ENCODE results near the gene P4HA2. TPM values are rescaled to one million over a fixed set of nuclear protein-coding genes. Genes with fewer than 3 reads are reported as not detected.
A peak's percentile ranks its signal among the peaks of the same experiment; 100 is the strongest.

The P4HA2 gene
- total and polyA plus RNA-seq, 8 donors: 9.0 to 109 (median 26.5) TPM

- no peaks in the 10 kb centered on the region for H3K36me3 ChIP-seq
- peaks cover 0 to 5% (median 2%) of the 10 kb centered on the region in 4 donors for H3K9me3 ChIP-seq
- no peaks in the 10 kb centered on the region for H3K4me1 ChIP-seq
- no peaks in the 10 kb centered on the region for H3K27me3 ChIP-seq
- H3K4me3 ChIP-seq: no peak overlapping the region
- intact Hi-C loops (cut with DNase I; ENCODE audit: low total_unique reads): no loop called here
- no peak overlapping the region for H3K27ac ChIP-seq
- 7 to 64% (median 58%) methylated on average over 1 of the region's 1 CpG for WGBS, 5 donors
- TF ChIP-seq, protein P1, sequence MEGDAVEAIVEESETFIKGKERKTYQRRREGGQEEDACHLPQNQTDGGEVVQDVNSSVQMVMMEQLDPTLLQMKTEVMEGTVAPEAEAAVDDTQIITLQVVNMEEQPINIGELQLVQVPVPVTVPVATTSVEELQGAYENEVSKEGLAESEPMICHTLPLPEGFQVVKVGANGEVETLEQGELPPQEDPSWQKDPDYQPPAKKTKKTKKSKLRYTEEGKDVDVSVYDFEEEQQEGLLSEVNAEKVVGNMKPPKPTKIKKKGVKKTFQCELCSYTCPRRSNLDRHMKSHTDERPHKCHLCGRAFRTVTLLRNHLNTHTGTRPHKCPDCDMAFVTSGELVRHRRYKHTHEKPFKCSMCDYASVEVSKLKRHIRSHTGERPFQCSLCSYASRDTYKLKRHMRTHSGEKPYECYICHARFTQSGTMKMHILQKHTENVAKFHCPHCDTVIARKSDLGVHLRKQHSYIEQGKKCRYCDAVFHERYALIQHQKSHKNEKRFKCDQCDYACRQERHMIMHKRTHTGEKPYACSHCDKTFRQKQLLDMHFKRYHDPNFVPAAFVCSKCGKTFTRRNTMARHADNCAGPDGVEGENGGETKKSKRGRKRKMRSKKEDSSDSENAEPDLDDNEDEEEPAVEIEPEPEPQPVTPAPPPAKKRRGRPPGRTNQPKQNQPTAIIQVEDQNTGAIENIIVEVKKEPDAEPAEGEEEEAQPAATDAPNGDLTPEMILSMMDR (IDR thresholded peaks at IDR 0.05): no peak
- no peak for TF ChIP-seq EP300 (IDR thresholded peaks at IDR 0.05)
- no peak for TF ChIP-seq POLR2A (IDR thresholded peaks at IDR 0.05)
- TF ChIP-seq POLR2AphosphoS5 (IDR thresholded peaks at IDR 0.05): no peak
- DNase-seq: no peak
Measured at GRCh38 chr5:132238901-132239500, 11.3 kb upstream of the P4HA2 start.

GRCh38 chr5:132238169-132238744 lies 10.6 kb upstream of the P4HA2 start:
- peak; percentile 83 to 90 for DNase-seq
- no peaks in the 10 kb centered on the region for H3K36me3 ChIP-seq
- intact Hi-C loops (cut with DNase I; ENCODE audit: low total_unique reads): no loop called here
- H3K27me3 ChIP-seq: no peaks in the 10 kb centered on the region
- no peak overlapping the region for H3K4me3 ChIP-seq
- TF ChIP-seq, protein P1 (IDR thresholded peaks at IDR 0.05): peak in 5 of 7 experiments; percentile 65 to 84 (median 72)
- TF ChIP-seq POLR2A (IDR thresholded peaks at IDR 0.05) (no peak), EP300 (IDR thresholded peaks at IDR 0.05) (no peak), POLR2AphosphoS5 (IDR thresholded peaks at IDR 0.05) (peak in 1 of 3 donors; percentile 31)
- H3K4me1 ChIP-seq: no peaks in the 10 kb centered on the region
- WGBS, 5 donors: 10 to 43% (median 25%) methylated on average over 1 of the region's 1 CpG
- no peaks in the 10 kb centered on the region for H3K9me3 ChIP-seq
- no peak overlapping the region for H3K27ac ChIP-seq

GRCh38 chr5:132237670-132238069 lies 10.0 kb upstream of the P4HA2 start:
- H3K27me3 ChIP-seq: no peaks in the 10 kb centered on the region
- 84 to 91% (median 89%) methylated on average over 4 of the region's 4 CpGs for WGBS, 5 donors
- H3K4me1 ChIP-seq: no peaks in the 10 kb centered on the region
- intact Hi-C loops (cut with DNase I; ENCODE audit: low total_unique reads): no loop called here
- TF ChIP-seq EP300 (IDR thresholded peaks at IDR 0.05) (no peak), POLR2AphosphoS5 (IDR thresholded peaks at IDR 0.05) (no peak), POLR2A (IDR thresholded peaks at IDR 0.05) (no peak)
- TF ChIP-seq, protein P1 (IDR thresholded peaks at IDR 0.05): no peak
- no peaks in the 10 kb centered on the region for H3K9me3 ChIP-seq
- DNase-seq: no peak
- no peak overlapping the region for H3K4me3 ChIP-seq
- no peaks in the 10 kb centered on the region for H3K36me3 ChIP-seq
- no peak overlapping the region for H3K27ac ChIP-seq

GRCh38 chr5:132237141-132237540 lies 9.5 kb upstream of the P4HA2 start:
- Histone ChIP-seq H3K4me1 (no peaks in the 10 kb centered on the region), H3K9me3 (no peaks in the 10 kb centered on the region), H3K4me3 (no peak overlapping the region), H3K27me3 (no peaks in the 10 kb centered on the region), H3K27ac (no peak overlapping the region), H3K36me3 (no peaks in the 10 kb centered on the region)
- TF ChIP-seq EP300 (IDR thresholded peaks at IDR 0.05): no peak
- TF ChIP-seq POLR2AphosphoS5 (IDR thresholded peaks at IDR 0.05): no peak
- TF ChIP-seq, protein P1 (IDR thresholded peaks at IDR 0.05): no peak
- no peak for TF ChIP-seq POLR2A (IDR thresholded peaks at IDR 0.05)
- WGBS, 5 donors: 70 to 100% (median 100%) methylated on average over 1 of the region's 1 CpG
- intact Hi-C loops (cut with DNase I; ENCODE audit: low total_unique reads): no loop called here
- DNase-seq: peak in 1 of 2 donors; percentile 0

Measured in stomach (tissue), 9 donors.